PC-9 (cell line): ENCODE measurements around the gene GNAO1.

ENCODE experiments used
- CTCF ChIP-seq: fragments of 200-600 bp; sonication (generic); conservative IDR thresholded peaks from 2 replicates; pipeline ENCODE4 v1.6.1; 2017; ENCODE audit warnings: mixed run types, antibody characterized with exemption, mild to moderate bottlenecking, moderate library complexity
- EZH2 ChIP-seq: fragments of 200-600 bp; sonication (generic); IDR thresholded peaks from 2 replicates; pipeline ENCODE4 v1.8.0; 2017; ENCODE audit warnings: antibody characterized with exemption, low read depth

DNA sequence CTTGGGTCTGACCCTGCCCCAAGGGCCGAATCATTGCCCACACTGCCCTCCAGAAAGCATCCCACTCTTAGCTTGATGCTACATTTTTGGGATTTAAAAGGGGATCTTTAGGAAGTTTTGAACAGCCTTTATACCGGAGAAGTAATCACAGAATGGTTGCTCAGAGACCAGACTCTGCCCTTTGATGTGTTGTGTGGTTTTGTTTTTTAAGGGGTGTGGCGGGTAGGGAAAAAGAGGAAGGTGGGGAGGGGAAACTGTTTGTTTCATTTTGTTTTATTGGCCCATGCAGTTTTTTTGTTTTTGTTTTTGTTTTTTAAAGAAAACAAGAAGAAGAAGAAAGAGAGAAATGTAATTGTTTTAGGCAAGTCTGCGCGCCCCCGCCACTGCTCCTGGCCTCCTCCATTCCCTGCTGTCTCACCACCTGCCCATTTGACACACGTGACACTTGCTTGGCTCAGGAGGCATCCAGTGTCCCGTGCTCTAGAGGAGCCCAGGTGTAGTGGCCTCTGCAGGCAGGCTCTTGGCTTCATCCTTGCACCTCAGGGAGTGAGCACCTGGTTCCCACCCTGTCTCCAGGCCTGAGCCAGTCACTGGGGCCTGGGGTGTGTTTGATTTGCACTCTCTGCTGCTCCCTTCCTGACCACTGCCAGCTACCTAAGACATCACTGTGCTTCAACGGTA, 35.7 kb downstream of the GNAO1 start:
- no peak for TF ChIP-seq CTCF
- no peak for TF ChIP-seq EZH2
